H9 (cell line): ENCODE measurements around the gene CER1. TPM values are rescaled to one million over a fixed set of nuclear protein-coding genes. Genes with fewer than 3 reads are reported as not detected.

Experiments
- DNase-seq: peaks from one replicate; pipeline ENCODE4 v3.0.0-alpha.2; 2017
- H2AFZ ChIP-seq: one replicate; pipeline ENCODE4 v1.6.1; 2013; ENCODE audit warnings: mild to moderate bottlenecking, low read length, control low read depth, moderate library complexity
- H2AK5ac ChIP-seq: 2 replicates; pipeline ENCODE4 v1.6.1; 2013; ENCODE audit warnings: low read length, control low read depth, mixed read lengths; ENCODE audit not compliant: insufficient read length
- H2BK120ac ChIP-seq: one replicate; pipeline ENCODE4 v1.6.1; 2013; ENCODE audit warnings: low read depth, mild to moderate bottlenecking, low read length, control low read depth, inconsistent platforms; ENCODE audit not compliant: poor library complexity, severe bottlenecking
- H2BK12ac ChIP-seq: 2 replicates; pipeline ENCODE4 v1.6.1; 2013; ENCODE audit warnings: low read length, control low read depth, mixed read lengths, low read depth; ENCODE audit not compliant: insufficient read length
- H2BK15ac ChIP-seq: 2 replicates; pipeline ENCODE4 v1.6.1; 2013; ENCODE audit warnings: low read depth, low read length, control low read depth
- H2BK20ac ChIP-seq: one replicate; pipeline ENCODE4 v1.6.1; 2013; ENCODE audit warnings: low read depth, mild to moderate bottlenecking, low read length, control low read depth, inconsistent platforms; ENCODE audit not compliant: poor library complexity, severe bottlenecking
- H2BK5ac ChIP-seq: 2 replicates; pipeline ENCODE4 v1.6.1; 2013; ENCODE audit warnings: low read length, control low read depth, mixed read lengths; ENCODE audit not compliant: insufficient read length
- H3K14ac ChIP-seq: 2 replicates; pipeline ENCODE4 v1.6.1; 2013; ENCODE audit warnings: low read length, control low read depth; ENCODE audit not compliant: insufficient read depth
- H3K18ac ChIP-seq: 2 replicates; pipeline ENCODE4 v1.6.1; 2013; ENCODE audit warnings: low read depth, mild to moderate bottlenecking, mixed read lengths, low read length, control low read depth; ENCODE audit not compliant: insufficient read length
- H3K23ac ChIP-seq: 2 replicates; pipeline ENCODE4 v1.6.1; 2013; ENCODE audit warnings: low read length, control low read depth, mixed read lengths, low read depth; ENCODE audit not compliant: insufficient read length
- H3K23me2 ChIP-seq: 2 replicates; pipeline ENCODE4 v1.6.1; 2013; ENCODE audit warnings: low read depth, mild to moderate bottlenecking, mixed read lengths, low read length, control low read depth; ENCODE audit not compliant: insufficient read length, poor library complexity, severe bottlenecking
- H3K27ac ChIP-seq: 2 replicates; pipeline ENCODE4 v1.5.1; 2013; ENCODE audit warnings: low read length, control low read depth, mixed read lengths, low read depth; ENCODE audit not compliant: insufficient read length
- H3K27me3 ChIP-seq: 2 replicates; pipeline ENCODE4 v1.6.1; 2013; ENCODE audit warnings: low read length, control low read depth, inconsistent platforms; ENCODE audit not compliant: insufficient read depth
- H3K4ac ChIP-seq: 2 replicates; pipeline ENCODE4 v1.6.1; 2013; ENCODE audit warnings: low read depth, mild to moderate bottlenecking, control low read depth, inconsistent platforms, low read length, moderate library complexity
- H3K4me1 ChIP-seq: 2 replicates; pipeline ENCODE4 v1.6.1; 2013; ENCODE audit warnings: low read length, control low read depth, inconsistent platforms; ENCODE audit not compliant: insufficient read depth
- H3K4me2 ChIP-seq: 2 replicates; pipeline ENCODE4 v1.6.1; 2013; ENCODE audit warnings: low read length, control low read depth, mixed read lengths; ENCODE audit not compliant: insufficient read length, insufficient read depth
- H3K56ac ChIP-seq: 2 replicates; pipeline ENCODE4 v1.6.1; 2013; ENCODE audit warnings: low read depth, mild to moderate bottlenecking, mixed read lengths, low read length, control low read depth; ENCODE audit not compliant: insufficient read length
- H3K79me1 ChIP-seq: 2 replicates; pipeline ENCODE4 v1.6.1; 2013; ENCODE audit warnings: low read depth, mild to moderate bottlenecking, moderate library complexity, low read length, control low read depth, inconsistent platforms; ENCODE audit not compliant: insufficient read depth, poor library complexity, severe bottlenecking
- H3K79me2 ChIP-seq: 2 replicates; pipeline ENCODE4 v1.6.1; 2013; ENCODE audit warnings: low read length, control low read depth, inconsistent platforms; ENCODE audit not compliant: insufficient read depth
- H3K9ac ChIP-seq: 2 replicates; pipeline ENCODE4 v1.6.1; 2013; ENCODE audit warnings: low read length, control low read depth, mixed read lengths; ENCODE audit not compliant: insufficient read length; ENCODE audit errors: extremely low read depth
- H3K9me3 ChIP-seq: one replicate; pipeline ENCODE4 v1.6.1; 2013; ENCODE audit warnings: low read depth, low read length, inconsistent platforms; ENCODE audit not compliant: control insufficient read depth
- H3T11ph ChIP-seq: one replicate; pipeline ENCODE4 v1.6.1; 2013; ENCODE audit warnings: mild to moderate bottlenecking, low read length, control low read depth, inconsistent platforms
- H4K20me1 ChIP-seq: one replicate; pipeline ENCODE4 v1.6.1; 2013; ENCODE audit not compliant: control insufficient read depth, insufficient read length, insufficient read depth
- H4K5ac ChIP-seq: 2 replicates; pipeline ENCODE4 v1.6.1; 2013; ENCODE audit warnings: low read depth, mild to moderate bottlenecking, mixed read lengths, low read length, control low read depth; ENCODE audit not compliant: insufficient read length
- H4K8ac ChIP-seq: replicated peaks from 2 replicates; pipeline ENCODE4 v1.6.1; 2013; ENCODE audit warnings: low read length, control low read depth, mixed read lengths, low read depth; ENCODE audit not compliant: insufficient read length
- H4K91ac ChIP-seq: 2 replicates; pipeline ENCODE4 v1.6.1; 2013; ENCODE audit warnings: low read depth, mild to moderate bottlenecking, moderate library complexity, mixed read lengths, low read length, control low read depth; ENCODE audit not compliant: insufficient read length
- H3K27ac Mint-ChIP-seq, 3 experiments: 2 replicates in 2 of 3; 3 replicates in 1 of 3; pipeline ENCODE4 v1.8.0; 2020 to 2021; ENCODE audit warnings: mixed read lengths in 3 of 3, mild to moderate bottlenecking in 1 of 3, moderate library complexity in 1 of 3
- H3K27me3 Mint-ChIP-seq: 2 replicates; pipeline ENCODE4 v1.8.0; 2021; ENCODE audit warnings: low read depth, mild to moderate bottlenecking, moderate library complexity, mixed read lengths
- H3K36me3 Mint-ChIP-seq, 3 experiments: 2 replicates in 2 of 3; 3 replicates in 1 of 3; pipeline ENCODE4 v1.8.0; 2020 to 2021; ENCODE audit warnings: low read depth in 3 of 3, mixed read lengths in 3 of 3; ENCODE audit not compliant: insufficient read depth in 1 of 3
- H3K4me1 Mint-ChIP-seq, 2 experiments: 2 replicates each; pipeline ENCODE4 v1.8.0; 2020; ENCODE audit warnings: mixed read lengths in 2 of 2
- H3K4me3 Mint-ChIP-seq, 2 experiments: 2 replicates in 1 of 2; 3 replicates in 1 of 2; pipeline ENCODE4 v1.8.0; 2020 to 2021; ENCODE audit warnings: mild to moderate bottlenecking in 2 of 2, mixed read lengths in 2 of 2, moderate library complexity in 1 of 2
- H3K9me3 Mint-ChIP-seq, 2 experiments: 2 replicates in 1 of 2; 3 replicates in 1 of 2; pipeline ENCODE4 v1.8.0; 2020; ENCODE audit warnings: mild to moderate bottlenecking in 2 of 2, mixed read lengths in 2 of 2, moderate library complexity in 1 of 2
- CTCF ChIP-seq: fragments of 200-600 bp; sonication (generic); conservative IDR thresholded peaks from 3 replicates; pipeline ENCODE4 v1.8.0; 2021; ENCODE audit warnings: antibody characterized with exemption, mild to moderate bottlenecking
- WGBS: extraction: QIAGEN DNeasy Blood & Tissue Kit; methylation state at CpG from one replicate; pipeline ENCODE4 v1.1.7; 2013; ENCODE audit warnings: missing lambda C conversion rate, low lambda C conversion rate, mixed read lengths; ENCODE audit not compliant: insufficient read length; ENCODE audit errors: extremely low coverage; 5-methylcytosine and 5-hydroxymethylcytosine counted together
- total RNA-seq: library from RNA; stranded (reverse); gene quantifications from 2 replicates; pipeline ENCODE4 v1.2.1, GENCODE V29; 2021

Gene CER1
- total RNA-seq, 1 experiment from 2014 or later = 22.3 TPM

GRCh38 chr9:14674630-14675029, 47.9 kb downstream of the CER1 start:
- H3K27me3 ChIP-seq = no peaks in the 10 kb centered on the region
- H3K9me3 ChIP-seq = no peaks in the 10 kb centered on the region
- no peaks in the 10 kb centered on the region for H4K20me1 ChIP-seq
- no peak overlapping the region for H4K8ac ChIP-seq
- no peak for TF ChIP-seq CTCF
- H2BK15ac ChIP-seq = no peak overlapping the region
- H3K79me2 ChIP-seq = no peaks in the 10 kb centered on the region
- H3K79me1 ChIP-seq = no peaks in the 10 kb centered on the region
- WGBS = no CpG with 5 or more reads among the region's 3 CpGs
- Mint-ChIP-seq H3K4me1 (0 out of 4 replicates have a peak, but pooled peaks cover 0 to 4% of the 10 kb centered on the region in 2 experiments), H3K27ac (no peak overlapping the region), H3K9me3 (peaks cover 0 to 3% of the 10 kb centered on the region in 2 experiments; a peak in 1 of 5 replicates), H3K27me3 (no peaks in the 10 kb centered on the region), H3K4me3 (no peak overlapping the region), H3K36me3 (peaks cover 0 to 24% (median 8%) of the 10 kb centered on the region in 3 experiments; a peak in 5 of 7 replicates)
- H3K9ac ChIP-seq = no peak overlapping the region
- DNase-seq = no peak
- no peak overlapping the region for H2BK12ac ChIP-seq
- no peaks in the 10 kb centered on the region for H3K23me2 ChIP-seq
- H3K56ac ChIP-seq = no peak overlapping the region
- H3K18ac ChIP-seq = no peak overlapping the region
- no peak overlapping the region for H2BK5ac ChIP-seq
- no peak overlapping the region for H4K5ac ChIP-seq
- H2BK120ac ChIP-seq = no peak overlapping the region
- no peak overlapping the region for H3K4me2 ChIP-seq
- H2AK5ac ChIP-seq = no peak overlapping the region
- H3K4ac ChIP-seq = no peak overlapping the region
- no peak overlapping the region for H4K91ac ChIP-seq
- H3K14ac ChIP-seq = no peak overlapping the region
- no peak overlapping the region for H3K23ac ChIP-seq
- no peak overlapping the region for H3K27ac ChIP-seq
- no peak overlapping the region for H2BK20ac ChIP-seq
- H2AFZ ChIP-seq = no peak overlapping the region
- H3K4me1 ChIP-seq = no peaks in the 10 kb centered on the region
- no peak overlapping the region for H3T11ph ChIP-seq
